PFSK-1 (cell line): ENCODE data around the gene SIPA1L3.

Experiments used
- FOXP2 ChIP-seq: optimal IDR thresholded peaks from 2 replicates; pipeline ENCODE3; 2011; ENCODE audit warnings: borderline replicate concordance, control low read depth, inconsistent platforms; ENCODE audit not compliant: insufficient read depth; ENCODE audit errors: extremely low read length, extremely low read depth
- POLR2AphosphoS5 ChIP-seq: IDR thresholded peaks from 2 replicates; pipeline ENCODE4 v1.6.1; 2012; ENCODE audit warnings: low read depth, mild to moderate bottlenecking, control low read depth, low read length, moderate library complexity
- SIN3A ChIP-seq: IDR thresholded peaks from 2 replicates; pipeline ENCODE4 v1.6.1; 2012; ENCODE audit warnings: mild to moderate bottlenecking, low read length, moderate library complexity, borderline replicate concordance; ENCODE audit not compliant: insufficient read depth
- TAF1 ChIP-seq: IDR thresholded peaks from 2 replicates; pipeline ENCODE4 v1.6.1; 2012; ENCODE audit warnings: low read length, control low read depth, borderline replicate concordance; ENCODE audit not compliant: insufficient read depth
- TF ChIP-seq, protein P1 (sequence below), 2 experiments: IDR thresholded peaks; 2 replicates each; pipeline versions ENCODE4 v1.6.1 to v1.8.0; 2011 to 2012; ENCODE audit warnings: low read depth in 2 of 2, low read length in 2 of 2, control low read depth in 1 of 2, inconsistent platforms in 1 of 2, mild to moderate bottlenecking in 1 of 2, moderate library complexity in 1 of 2; ENCODE audit not compliant: insufficient read depth in 1 of 2

SIPA1L3 gene

DNA sequence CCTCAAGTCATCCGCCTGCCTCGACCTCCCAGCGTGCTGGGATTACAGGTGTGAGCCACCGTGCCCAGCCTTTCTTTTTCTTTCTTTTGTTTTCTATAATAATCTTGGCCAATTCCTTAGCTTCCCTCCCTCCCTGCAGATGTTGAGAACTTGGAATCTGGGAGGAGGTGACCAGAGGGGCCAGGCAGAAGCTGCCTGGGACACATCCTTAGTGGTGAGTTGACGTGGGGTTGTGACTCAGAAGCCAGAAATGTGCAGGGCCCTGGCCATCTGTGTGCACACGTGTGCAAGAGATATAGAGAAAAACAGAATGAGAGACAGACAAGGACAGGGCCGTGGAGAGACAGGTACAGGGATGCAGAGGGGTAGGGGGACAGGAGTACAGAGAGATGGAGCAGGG, 154.3 kb downstream of the SIPA1L3 start:
- TF ChIP-seq FOXP2 = no peak
- TF ChIP-seq SIN3A = no peak

DNA sequence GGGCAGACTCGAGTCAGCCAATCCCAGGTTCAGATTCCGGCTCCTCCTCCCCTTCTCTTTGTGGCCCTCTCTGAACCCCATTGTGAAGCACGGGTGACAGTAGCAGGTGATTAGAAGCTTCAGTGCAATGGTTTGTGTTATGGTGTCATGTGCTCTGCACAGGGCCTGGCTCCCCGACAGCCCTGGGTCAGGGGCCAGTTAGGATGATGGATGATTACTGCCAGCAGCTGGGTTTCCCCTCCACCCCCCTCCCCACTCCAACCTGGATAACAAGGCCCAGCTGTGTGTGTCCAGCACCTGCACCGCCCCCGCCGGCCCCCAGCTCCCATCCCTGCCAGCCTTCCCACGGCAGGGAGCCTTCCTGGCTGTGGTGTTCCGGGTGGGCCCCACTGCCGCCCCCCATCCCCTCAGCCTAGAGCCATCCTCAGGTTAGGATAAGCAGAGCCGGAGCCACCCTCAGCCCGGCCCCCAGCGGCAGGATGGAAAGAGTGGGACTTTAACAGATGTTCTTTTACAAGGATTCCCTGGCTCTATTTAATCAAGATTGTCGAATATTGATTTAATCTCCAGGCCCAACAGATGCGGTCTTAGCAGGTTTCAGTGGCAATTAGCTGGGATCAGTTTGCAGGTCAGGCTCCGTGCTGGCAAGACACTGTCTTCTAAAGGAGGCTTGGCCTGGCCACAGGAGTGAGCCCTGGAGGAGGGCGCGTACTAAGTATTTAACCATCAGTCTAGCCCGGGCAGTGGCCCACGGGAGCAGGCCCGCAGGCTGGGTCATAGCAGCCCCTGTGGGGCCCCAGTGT, 156.2 kb downstream of the SIPA1L3 start:
- TF ChIP-seq POLR2AphosphoS5 (no peak), SIN3A (no peak), FOXP2 (no peak), TAF1 (no peak)
- TF ChIP-seq, protein P1, sequence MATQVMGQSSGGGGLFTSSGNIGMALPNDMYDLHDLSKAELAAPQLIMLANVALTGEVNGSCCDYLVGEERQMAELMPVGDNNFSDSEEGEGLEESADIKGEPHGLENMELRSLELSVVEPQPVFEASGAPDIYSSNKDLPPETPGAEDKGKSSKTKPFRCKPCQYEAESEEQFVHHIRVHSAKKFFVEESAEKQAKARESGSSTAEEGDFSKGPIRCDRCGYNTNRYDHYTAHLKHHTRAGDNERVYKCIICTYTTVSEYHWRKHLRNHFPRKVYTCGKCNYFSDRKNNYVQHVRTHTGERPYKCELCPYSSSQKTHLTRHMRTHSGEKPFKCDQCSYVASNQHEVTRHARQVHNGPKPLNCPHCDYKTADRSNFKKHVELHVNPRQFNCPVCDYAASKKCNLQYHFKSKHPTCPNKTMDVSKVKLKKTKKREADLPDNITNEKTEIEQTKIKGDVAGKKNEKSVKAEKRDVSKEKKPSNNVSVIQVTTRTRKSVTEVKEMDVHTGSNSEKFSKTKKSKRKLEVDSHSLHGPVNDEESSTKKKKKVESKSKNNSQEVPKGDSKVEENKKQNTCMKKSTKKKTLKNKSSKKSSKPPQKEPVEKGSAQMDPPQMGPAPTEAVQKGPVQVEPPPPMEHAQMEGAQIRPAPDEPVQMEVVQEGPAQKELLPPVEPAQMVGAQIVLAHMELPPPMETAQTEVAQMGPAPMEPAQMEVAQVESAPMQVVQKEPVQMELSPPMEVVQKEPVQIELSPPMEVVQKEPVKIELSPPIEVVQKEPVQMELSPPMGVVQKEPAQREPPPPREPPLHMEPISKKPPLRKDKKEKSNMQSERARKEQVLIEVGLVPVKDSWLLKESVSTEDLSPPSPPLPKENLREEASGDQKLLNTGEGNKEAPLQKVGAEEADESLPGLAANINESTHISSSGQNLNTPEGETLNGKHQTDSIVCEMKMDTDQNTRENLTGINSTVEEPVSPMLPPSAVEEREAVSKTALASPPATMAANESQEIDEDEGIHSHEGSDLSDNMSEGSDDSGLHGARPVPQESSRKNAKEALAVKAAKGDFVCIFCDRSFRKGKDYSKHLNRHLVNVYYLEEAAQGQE (IDR thresholded peaks at IDR 0.05; ENCODE audit: insufficient read depth in 1 of 2, low read depth in 2 of 2, low read length in 2 of 2) = no peak

GRCh38 chr19:38063928-38064327, 156.9 kb downstream of the SIPA1L3 start:
- TF ChIP-seq SIN3A = no peak
- no peak for TF ChIP-seq FOXP2
- TF ChIP-seq TAF1 = no peak
- no peak for TF ChIP-seq POLR2AphosphoS5
- TF ChIP-seq, protein P1 (IDR thresholded peaks at IDR 0.05; ENCODE audit: insufficient read depth in 1 of 2, low read depth in 2 of 2, low read length in 2 of 2) = no peak

DNA sequence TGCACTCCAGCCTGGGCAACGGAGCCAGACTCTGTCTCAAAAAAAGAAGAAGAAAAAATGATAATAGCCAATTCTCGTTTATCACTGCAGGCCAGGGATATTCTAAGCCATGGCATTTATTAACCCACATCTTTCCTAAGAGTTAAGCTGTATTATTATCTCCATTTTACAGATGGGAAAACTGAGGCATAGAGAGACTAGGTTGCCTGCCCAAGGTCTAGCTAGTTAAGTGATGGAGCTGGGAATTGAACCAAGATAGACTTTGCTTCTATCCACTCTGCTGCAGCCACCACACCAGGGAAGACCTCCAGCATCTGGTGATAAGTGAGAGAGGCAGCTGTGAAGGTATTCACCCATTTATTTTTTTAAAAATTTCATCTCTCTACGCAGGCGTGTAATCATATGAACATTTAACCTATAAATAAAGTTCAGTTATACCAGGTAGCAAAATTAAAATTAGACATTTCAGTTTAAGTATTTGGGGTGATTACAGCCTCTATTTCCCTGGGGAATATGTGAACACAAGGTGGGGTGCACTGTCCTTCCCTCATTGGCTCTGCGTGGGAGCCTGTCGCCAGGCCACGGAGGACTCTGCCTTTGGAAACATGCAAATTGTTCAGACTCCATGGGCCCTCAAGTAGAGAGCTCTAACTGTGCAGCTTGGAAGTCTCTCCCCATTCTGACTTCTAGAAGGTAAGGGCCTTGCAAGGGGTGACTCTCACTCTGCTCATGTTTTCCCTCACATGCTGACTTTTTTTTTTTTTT, 157.8 kb downstream of the SIPA1L3 start:
- TF ChIP-seq TAF1 (no peak), SIN3A (no peak), FOXP2 (no peak), POLR2AphosphoS5 (no peak)
- TF ChIP-seq, protein P1 (IDR thresholded peaks at IDR 0.05; ENCODE audit: insufficient read depth in 1 of 2, low read depth in 2 of 2, low read length in 2 of 2) = no peak

- TF ChIP-seq TAF1 (no peak), FOXP2 (no peak), POLR2AphosphoS5 (no peak), SIN3A (no peak)
- TF ChIP-seq, protein P1 (IDR thresholded peaks at IDR 0.05; ENCODE audit: insufficient read depth in 1 of 2, low read depth in 2 of 2, low read length in 2 of 2) = no peak
Observed at GRCh38 chr19:38068826-38069225, 161.8 kb downstream of the SIPA1L3 start.
